NCI-H69 (cell line): ENCODE data around the gene ZNF780B.
"Not testable (repeated sequence)": the region's sequence is repeated elsewhere in the genome, so short reads cannot be mapped to it uniquely, and the experiment has no call there.

Source experiments
- DNase-seq: peaks from one replicate; lab custom pipeline; 2025; lab: John Stamatoyannopoulos, UW

The ZNF780B gene

DNA sequence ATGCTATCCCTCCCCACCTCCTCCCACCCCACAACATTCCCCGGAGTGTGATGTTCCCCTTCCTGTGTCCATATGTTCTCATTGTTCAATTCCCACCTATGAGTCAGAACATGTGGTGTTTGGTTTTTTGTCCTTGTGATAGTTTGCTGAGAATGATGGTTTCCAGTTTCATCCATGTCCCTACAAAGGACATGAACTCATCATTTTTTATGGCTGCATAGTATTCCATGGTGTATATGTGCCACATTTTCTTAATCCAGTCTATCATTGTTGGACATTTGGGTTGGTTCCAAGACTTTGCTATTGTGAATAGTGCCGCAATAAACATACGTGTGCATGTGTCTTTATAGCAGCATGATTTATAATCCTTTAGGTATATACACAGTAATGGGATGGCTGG is 18.0 kb downstream of the ZNF780B start:
- DNase-seq: not testable (repeated sequence)

DNA sequence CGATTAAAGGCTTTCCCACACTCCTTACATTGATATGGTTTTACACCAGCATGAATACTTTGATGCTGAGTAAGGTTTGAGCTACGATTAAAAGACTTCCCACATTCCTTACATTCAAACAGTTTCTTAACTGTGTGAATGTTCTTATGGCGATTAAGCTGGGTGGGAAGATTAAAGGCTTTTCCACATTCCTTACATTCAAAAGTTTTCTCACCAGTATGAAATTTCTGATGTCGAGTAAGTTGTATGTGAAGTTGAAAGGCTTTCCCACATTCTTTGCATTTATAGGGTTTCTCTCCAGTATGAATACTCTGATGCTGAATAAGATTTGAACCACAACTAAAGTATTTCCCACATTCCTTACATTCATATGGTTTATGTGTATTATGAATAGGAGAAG is 20.0 kb downstream of the ZNF780B start:
- DNase-seq: no peak

DNA sequence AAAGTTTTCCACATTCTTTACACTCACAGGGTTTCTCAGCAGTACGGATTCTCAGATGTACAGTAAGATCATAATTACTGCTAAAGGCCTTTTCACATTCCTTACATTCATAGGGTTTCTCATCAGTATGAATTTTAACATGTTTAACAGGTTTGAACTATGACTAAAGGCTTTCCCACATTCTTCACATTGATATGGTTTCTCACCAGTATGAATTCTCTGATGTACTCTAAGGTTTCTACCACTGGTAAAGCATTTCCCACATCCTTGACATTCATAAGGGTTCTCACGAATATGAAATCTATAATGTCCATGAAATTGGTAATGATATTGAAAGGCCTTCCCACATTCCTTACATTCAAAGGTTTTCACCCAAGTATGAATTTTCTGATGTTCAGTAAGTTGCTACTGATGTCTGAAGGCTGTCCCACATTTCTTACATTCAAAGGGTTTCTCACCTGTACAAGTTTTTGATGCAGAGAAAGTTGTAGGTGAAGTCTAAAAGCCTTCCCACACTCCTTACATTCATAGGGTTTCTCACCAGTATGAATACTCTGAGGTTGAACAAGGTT is 22.0 kb downstream of the ZNF780B start:
- no peak for DNase-seq

- no peak for DNase-seq
Measured at GRCh38 chr19:40026597-40026970, 29.4 kb downstream of the ZNF780B start.

DNA sequence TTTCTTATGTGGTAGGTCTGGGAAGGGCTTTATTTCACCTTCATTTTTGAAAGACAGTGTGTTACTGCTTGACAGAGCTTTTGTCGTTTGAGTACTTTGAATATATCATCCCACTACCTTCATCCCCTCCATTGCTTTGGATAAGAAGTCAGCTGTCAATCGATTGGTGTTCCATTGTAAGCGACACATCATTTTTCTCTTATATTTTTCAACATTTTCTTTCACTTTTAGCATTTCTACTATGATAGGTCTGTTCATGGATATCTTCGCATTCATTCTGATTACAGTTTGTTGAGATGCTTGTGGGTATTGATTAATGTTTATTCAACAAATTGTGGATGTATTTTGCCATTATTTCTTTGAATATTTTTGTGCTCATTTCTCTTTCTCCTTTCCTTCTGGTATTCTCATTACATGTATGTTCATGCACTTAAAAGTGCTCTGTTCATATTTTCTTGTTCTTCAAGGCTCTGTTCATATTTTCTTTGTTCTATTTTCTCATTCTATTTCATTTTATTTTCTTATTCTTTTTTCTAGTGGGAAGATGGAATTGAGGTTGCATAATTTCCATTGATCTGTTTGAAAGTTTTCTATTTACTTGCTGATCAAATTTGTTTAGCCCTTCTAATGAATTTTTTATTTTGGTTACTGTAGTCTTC is 30.0 kb downstream of the ZNF780B start:
- no peak for DNase-seq

DNA sequence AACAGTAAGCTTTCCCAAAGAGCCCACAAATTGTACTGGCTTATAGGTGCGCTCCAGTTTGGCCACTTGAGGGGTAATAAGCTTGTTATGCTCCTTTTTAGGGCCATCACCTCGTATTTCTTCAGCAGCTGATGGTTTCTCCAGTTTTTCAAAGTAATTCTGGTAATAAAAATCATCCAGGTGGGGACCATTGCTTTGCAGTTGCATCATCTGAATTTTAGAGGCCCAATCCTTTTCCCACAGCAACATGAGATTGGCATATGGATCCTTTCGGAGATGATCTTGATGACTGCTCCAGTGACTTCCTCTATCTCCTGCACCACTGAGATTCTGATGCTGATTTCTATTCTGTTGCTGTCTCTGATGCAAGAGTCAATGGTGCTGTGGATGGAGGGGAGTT is 32.1 kb downstream of the ZNF780B start:
- DNase-seq: no peak

GRCh38 chr19:40013991-40014390 is 42.0 kb downstream of the ZNF780B start:
- no peak for DNase-seq

DNA sequence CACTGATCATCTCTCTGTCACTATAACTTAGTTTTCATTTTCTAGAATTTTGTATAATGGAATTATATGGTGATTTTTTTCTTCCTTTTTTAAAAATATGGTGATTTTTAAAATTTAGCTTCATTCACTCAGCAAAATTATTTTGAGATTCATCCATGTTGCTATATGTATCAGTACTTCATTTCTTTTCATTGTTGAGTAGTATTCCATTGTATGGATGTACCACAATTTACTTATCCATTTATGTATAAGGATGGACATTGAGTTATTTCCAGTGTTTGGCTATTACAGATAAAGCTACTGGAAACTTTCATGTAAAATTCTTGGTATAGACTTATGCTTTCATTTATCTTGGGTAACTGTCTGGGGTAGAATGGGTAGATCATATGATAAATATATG is 46.4 kb downstream of the ZNF780B start:
- DNase-seq: no peak

- DNase-seq: no peak
Measured at GRCh38 chr19:40006273-40006691, 49.7 kb downstream of the ZNF780B start.

GRCh38 chr19:40005691-40006272 is 50.2 kb downstream of the ZNF780B start:
- DNase-seq: no peak

DNA sequence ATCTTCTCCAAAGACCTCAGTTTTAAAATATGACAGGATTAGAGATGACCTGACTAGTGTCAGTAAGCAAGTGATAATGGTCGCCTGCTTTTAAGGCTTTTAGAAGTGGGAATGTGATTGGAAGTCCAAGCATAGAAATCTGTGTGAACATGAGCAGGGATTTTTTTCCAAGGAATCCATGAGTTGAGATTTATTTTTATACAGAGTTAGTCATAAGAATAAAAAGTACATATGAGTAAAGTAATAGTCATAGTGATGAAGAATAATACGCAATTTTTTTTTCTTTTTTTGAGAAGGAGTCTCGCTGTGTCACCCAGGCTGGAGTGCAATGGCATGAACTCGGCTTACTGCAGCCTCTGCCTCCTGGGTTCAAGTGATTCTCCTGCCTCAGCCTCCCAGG is 57.5 kb downstream of the ZNF780B start:
- DNase-seq: no peak

GRCh38 chr19:39997638-39998216 is 58.3 kb downstream of the ZNF780B start:
- DNase-seq: no peak

- DNase-seq: peak; percentile 96
Measured at GRCh38 chr19:39996811-39997637, 59.0 kb downstream of the ZNF780B start, which contains the start of gene ZNF546. TSS of gene ZNF546 (plus strand) at chr19:39997060. CDS start at chr19:39998327, 1,267 bp downstream.

GRCh38 chr19:39996218-39996810 is 59.7 kb downstream of the ZNF780B start:
- DNase-seq: peak; percentile 70

DNA sequence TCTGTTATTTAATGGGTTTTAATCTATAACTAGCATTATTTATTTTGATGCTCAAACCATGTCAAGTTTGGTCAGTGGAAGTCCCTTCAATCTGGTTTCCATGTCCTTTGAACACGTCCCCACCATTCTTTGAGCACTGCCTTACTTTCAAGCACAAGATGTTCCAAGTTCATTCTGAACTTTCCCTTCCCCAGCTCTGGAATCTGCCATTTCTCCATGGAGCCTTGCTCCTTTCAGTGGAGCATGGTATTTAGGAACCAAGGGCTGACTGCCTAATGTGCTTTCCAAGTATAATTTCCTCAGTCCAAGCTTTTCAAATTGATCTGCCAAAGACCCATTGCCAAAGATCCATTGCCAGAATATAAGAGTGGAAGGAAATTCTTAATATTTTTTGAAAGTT is 60.2 kb downstream of the ZNF780B start:
- no peak for DNase-seq

GRCh38 chr19:39994361-39994760 is 61.7 kb downstream of the ZNF780B start:
- DNase-seq: no peak

- no peak for DNase-seq
Measured at GRCh38 chr19:39993605-39994004, 62.4 kb downstream of the ZNF780B start.

DNA sequence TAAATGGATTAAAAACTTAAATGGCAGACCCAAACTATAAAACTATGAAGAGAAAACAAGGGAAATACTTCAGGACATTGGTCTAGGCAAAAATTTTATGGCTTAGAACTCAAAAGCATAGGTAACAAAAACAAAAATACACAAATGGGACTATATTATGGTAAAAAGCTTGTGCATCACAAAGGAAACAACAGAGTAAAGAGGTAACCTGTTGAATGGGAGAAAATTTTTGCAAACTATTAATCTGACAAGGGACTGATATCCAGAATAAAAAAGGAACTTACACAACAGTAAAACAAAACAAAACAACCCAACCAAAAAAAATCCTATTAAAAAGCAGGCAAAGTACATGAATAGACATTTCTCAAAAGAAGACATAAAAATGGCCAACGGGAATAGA is 68.4 kb downstream of the ZNF780B start:
- DNase-seq: no peak

- DNase-seq: no peak
Measured at GRCh38 chr19:39987167-39987566, 68.9 kb downstream of the ZNF780B start.

DNA sequence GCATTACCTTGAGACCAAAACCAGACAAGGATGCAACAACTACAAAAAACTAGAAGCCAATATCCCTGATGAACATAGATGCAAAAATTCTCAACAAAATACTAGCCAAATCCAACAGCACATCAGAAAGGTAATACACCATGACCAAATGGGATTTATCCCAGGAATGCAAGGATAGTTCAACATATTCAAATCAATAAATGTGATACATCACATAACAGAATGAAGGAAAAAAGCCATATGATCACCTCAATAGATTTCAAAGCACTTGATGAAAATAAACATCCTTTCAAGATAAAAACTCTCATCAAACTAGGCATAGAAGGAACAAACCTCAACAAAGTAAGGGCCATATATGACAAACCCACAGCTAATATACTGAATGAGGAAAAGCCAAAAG is 69.4 kb downstream of the ZNF780B start:
- no peak for DNase-seq

DNA sequence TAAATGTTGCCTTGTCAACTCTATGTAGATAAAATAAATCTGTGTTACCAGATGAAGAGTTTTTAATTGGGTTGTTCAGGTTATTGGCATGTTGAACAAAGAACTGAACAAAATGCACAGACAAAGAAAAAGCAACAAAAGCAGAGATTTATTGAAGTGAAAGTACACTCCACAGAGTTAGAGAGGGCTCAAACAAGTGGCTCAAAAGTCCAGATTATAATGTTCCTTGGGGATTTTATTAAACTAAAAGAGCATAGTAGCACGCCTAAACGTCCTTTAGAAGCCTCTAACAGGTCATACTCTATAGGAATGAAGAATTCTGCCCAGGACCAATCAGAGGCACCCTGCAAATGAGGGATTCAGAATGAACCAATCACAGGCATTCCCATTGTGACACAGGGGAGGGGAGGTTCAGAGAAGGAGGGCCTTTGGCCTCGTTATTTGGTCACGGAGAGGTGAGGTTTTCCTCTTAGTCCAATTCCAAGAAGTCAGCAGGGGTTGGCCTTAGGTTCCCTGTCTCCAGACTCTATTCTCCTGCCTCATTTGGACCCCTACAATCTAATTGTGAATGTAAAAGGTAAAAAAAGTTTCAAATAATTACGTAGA is 72.2 kb downstream of the ZNF780B start:
- DNase-seq: no peak

- no peak for DNase-seq
Measured at GRCh38 chr19:39982883-39983282, 73.1 kb downstream of the ZNF780B start.
